HEK293T (cell line): ENCODE results near the gene WNT5A.

ENCODE experiments used
- BHLHE40 ChIP-seq: fragments of 450-650 bp; IDR thresholded peaks from 2 replicates; pipeline ENCODE4 v1.6.1; 2016; ENCODE audit warnings: mild to moderate bottlenecking, moderate library complexity, borderline replicate concordance
- HDGF ChIP-seq: fragments of 450-650 bp; IDR thresholded peaks from 2 replicates; pipeline ENCODE4 v1.6.1; 2017; ENCODE audit warnings: antibody characterized with exemption, borderline replicate concordance
- ZNF384 ChIP-seq: fragments of 450-650 bp; IDR thresholded peaks from 2 replicates; pipeline ENCODE4 v1.6.1; 2016

DNA sequence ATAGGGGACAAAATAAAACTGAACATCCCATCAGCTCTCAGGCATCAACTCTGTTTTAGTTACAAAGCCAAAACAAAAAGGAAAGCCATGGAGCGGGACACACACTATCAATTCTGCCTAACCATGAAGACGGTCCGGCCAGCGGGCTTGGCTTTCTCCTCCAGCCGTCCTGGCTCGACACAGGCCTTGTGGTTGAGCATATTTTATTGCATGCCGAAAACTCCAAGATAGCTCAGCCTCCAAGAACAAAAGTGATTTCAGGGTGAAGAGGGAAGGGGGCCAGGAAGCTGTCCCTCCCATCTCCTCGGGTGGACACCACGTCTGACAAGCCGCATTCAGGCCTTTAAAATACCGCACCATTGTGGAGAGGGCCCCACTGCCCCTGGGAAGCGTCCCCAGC, 31.2 kb downstream of the WNT5A start:
- TF ChIP-seq HDGF (no peak), ZNF384 (no peak), BHLHE40 (no peak)
